Mesenchymal stem cell (in vitro differentiated cells and primary cell): ENCODE data around the gene SRSF3.

Source experiments
- DNase-seq: peaks from one replicate; pipeline ENCODE4 v3.0.0-alpha.2; 2013
- H2AFZ ChIP-seq: one replicate; pipeline ENCODE4 v1.6.1; 2013; ENCODE audit warnings: low read depth, mild to moderate bottlenecking, control low read depth, inconsistent platforms, low read length, moderate library complexity
- H2AK5ac ChIP-seq: 2 replicates; pipeline ENCODE4 v1.6.1; 2013; ENCODE audit warnings: low read length, moderate library complexity, mild to moderate bottlenecking, inconsistent platforms; ENCODE audit not compliant: severe bottlenecking
- H2BK120ac ChIP-seq: one replicate; pipeline ENCODE4 v1.6.1; 2013; ENCODE audit warnings: low read depth, mild to moderate bottlenecking, inconsistent platforms, low read length, moderate library complexity
- H2BK12ac ChIP-seq, 2 experiments: one replicate each; pipeline ENCODE4 v1.6.1; 2013; ENCODE audit warnings: inconsistent platforms in 2 of 2, low read length in 2 of 2, mild to moderate bottlenecking in 2 of 2, moderate library complexity in 2 of 2, control low read depth in 1 of 2
- H2BK15ac ChIP-seq: one replicate; pipeline ENCODE4 v1.6.1; 2013; ENCODE audit warnings: mild to moderate bottlenecking, low read depth, inconsistent platforms; ENCODE audit not compliant: poor library complexity, severe bottlenecking
- H2BK5ac ChIP-seq: 2 replicates; pipeline ENCODE4 v1.6.1; 2013; ENCODE audit warnings: low read depth, mild to moderate bottlenecking, low read length, control low read depth, inconsistent platforms; ENCODE audit not compliant: poor library complexity, severe bottlenecking
- H3K14ac ChIP-seq, 2 experiments: one replicate each; pipeline ENCODE4 v1.6.1; 2013; ENCODE audit warnings: inconsistent platforms in 2 of 2, low read length in 2 of 2, control low read depth in 1 of 2, mild to moderate bottlenecking in 1 of 2, moderate library complexity in 1 of 2
- H3K18ac ChIP-seq, 2 experiments: one replicate each; pipeline ENCODE4 v1.6.1; 2013; ENCODE audit warnings: inconsistent platforms in 2 of 2, low read length in 2 of 2, control low read depth in 1 of 2, low read depth in 1 of 2, mild to moderate bottlenecking in 1 of 2
- H3K23ac ChIP-seq, 2 experiments: one replicate each; pipeline ENCODE4 v1.6.1; 2013; ENCODE audit warnings: inconsistent platforms in 2 of 2, low read length in 2 of 2, mild to moderate bottlenecking in 2 of 2, moderate library complexity in 2 of 2, control low read depth in 1 of 2
- H3K27ac ChIP-seq: 2 replicates; pipeline ENCODE4 v1.5.1; 2013; ENCODE audit warnings: mild to moderate bottlenecking, moderate library complexity, low read length, control low read depth, inconsistent platforms; ENCODE audit not compliant: poor library complexity, severe bottlenecking
- H3K27me3 ChIP-seq, 2 experiments: 2 replicates each; pipeline versions ENCODE4 v1.6.1 to v1.7.0; 2013; ENCODE audit warnings: low read length in 2 of 2, mild to moderate bottlenecking in 2 of 2, moderate library complexity in 2 of 2, control low read depth in 1 of 2, inconsistent platforms in 1 of 2; ENCODE audit not compliant: control insufficient read depth in 1 of 2, insufficient read depth in 1 of 2
- H3K36me3 ChIP-seq, 2 experiments: 2 replicates each; pipeline versions ENCODE4 v1.6.1 to v1.7.0; 2013; ENCODE audit warnings: low read length in 2 of 2, control low read depth in 1 of 2, inconsistent platforms in 1 of 2, low read depth in 1 of 2, mild to moderate bottlenecking in 1 of 2; ENCODE audit not compliant: insufficient read depth in 2 of 2, control insufficient read depth in 1 of 2
- H3K4ac ChIP-seq, 2 experiments: one replicate each; pipeline ENCODE4 v1.6.1; 2013; ENCODE audit warnings: inconsistent platforms in 2 of 2, low read length in 2 of 2, mild to moderate bottlenecking in 2 of 2, moderate library complexity in 2 of 2, control low read depth in 1 of 2, low read depth in 1 of 2
- H3K4me1 ChIP-seq: 2 replicates; pipeline ENCODE4 v1.6.1; 2013; ENCODE audit warnings: low read depth, low read length, control low read depth; ENCODE audit not compliant: control insufficient read depth, insufficient read depth
- H3K4me2 ChIP-seq: 2 replicates; pipeline ENCODE4 v1.6.1; 2013; ENCODE audit warnings: low read length, mild to moderate bottlenecking, inconsistent platforms; ENCODE audit not compliant: poor library complexity, severe bottlenecking
- H3K4me3 ChIP-seq, 2 experiments: 2 replicates each; pipeline versions ENCODE4 v1.5.1 to v1.7.0; 2013; ENCODE audit warnings: low read length in 2 of 2, mild to moderate bottlenecking in 2 of 2, control low read depth in 1 of 2, low read depth in 1 of 2; ENCODE audit not compliant: insufficient read depth in 1 of 2
- H3K79me1 ChIP-seq: replicated peaks from 2 replicates; pipeline ENCODE4 v1.6.1; 2013; ENCODE audit warnings: mild to moderate bottlenecking, control low read depth, low read length, inconsistent platforms; ENCODE audit not compliant: poor library complexity, severe bottlenecking
- H3K9ac ChIP-seq: 2 replicates; pipeline ENCODE4 v1.7.0; 2013; ENCODE audit warnings: mild to moderate bottlenecking, low read length, moderate library complexity
- H3K9me3 ChIP-seq: 2 replicates; pipeline ENCODE4 v1.7.0; 2013; ENCODE audit warnings: mild to moderate bottlenecking, low read length; ENCODE audit not compliant: control insufficient read depth
- H4K8ac ChIP-seq: one replicate; pipeline ENCODE4 v1.6.1; 2013; ENCODE audit warnings: inconsistent platforms, mild to moderate bottlenecking, low read length, moderate library complexity
- H4K91ac ChIP-seq: one replicate; pipeline ENCODE4 v1.6.1; 2013; ENCODE audit warnings: mild to moderate bottlenecking, low read length, inconsistent platforms
- WGBS: methylation state at CpG from one replicate; pipeline ENCODE4 v1.1.7; 2013; ENCODE audit warnings: mixed read lengths; 5-methylcytosine and 5-hydroxymethylcytosine counted together

The SRSF3 gene

GRCh38 chr6:36607683-36608386 is 13.7 kb downstream of the SRSF3 start:
- Histone ChIP-seq H3K79me1 (peaks cover 3% of the 10 kb centered on the region), H3K4me3 (no peak overlapping the region), H3K9me3 (no peaks in the 10 kb centered on the region), H2BK120ac (no peak overlapping the region), H2BK12ac (no peak overlapping the region), H4K8ac (no peak overlapping the region), H2BK15ac (no peak overlapping the region), H3K27ac (peak overlapping the region; percentile 79), H3K4ac (no peak overlapping the region), H3K14ac (no peak overlapping the region), H3K23ac (no peak overlapping the region), H3K4me1 (peaks cover 4% of the 10 kb centered on the region), H2BK5ac (no peak overlapping the region), H3K4me2 (no peak overlapping the region), H3K27me3 (no peaks in the 10 kb centered on the region), H2AFZ (no peak overlapping the region), H4K91ac (no peak overlapping the region), H3K36me3 (peaks cover 52 to 92% of the 10 kb centered on the region in 2 experiments), H2AK5ac (peak overlapping the region; percentile 37), H3K18ac (peak overlapping the region in 1 of 2 experiments; percentile 80), H3K9ac (peak overlapping the region; percentile 27)
- DNase-seq: no peak
- WGBS: 92% methylated on average over 10 of the region's 10 CpGs

GRCh38 chr6:36608788-36609563 is 14.8 kb downstream of the SRSF3 start:
- WGBS: 93% methylated on average over 5 of the region's 5 CpGs
- Histone ChIP-seq H3K36me3 (peaks cover 53 to 88% of the 10 kb centered on the region in 2 experiments), H3K27ac (peak overlapping the region; percentile 8), H2BK15ac (no peak overlapping the region), H2BK12ac (no peak overlapping the region), H3K14ac (no peak overlapping the region), H2AK5ac (no peak overlapping the region), H3K9me3 (no peaks in the 10 kb centered on the region), H3K4me3 (no peak overlapping the region), H4K91ac (no peak overlapping the region), H3K27me3 (no peaks in the 10 kb centered on the region), H2BK5ac (no peak overlapping the region), H3K4me2 (no peak overlapping the region), H3K18ac (no peak overlapping the region), H3K9ac (no peak overlapping the region), H4K8ac (no peak overlapping the region), H2BK120ac (no peak overlapping the region), H3K4ac (no peak overlapping the region), H3K4me1 (peaks cover 4% of the 10 kb centered on the region), H3K23ac (no peak overlapping the region), H2AFZ (no peak overlapping the region), H3K79me1 (peaks cover 3% of the 10 kb centered on the region)
- DNase-seq: no peak

- Histone ChIP-seq H4K8ac (no peak overlapping the region), H3K9me3 (no peaks in the 10 kb centered on the region), H2BK5ac (no peak overlapping the region), H3K4me1 (peaks cover 4% of the 10 kb centered on the region), H2BK15ac (no peak overlapping the region), H2BK12ac (no peak overlapping the region), H2AFZ (no peak overlapping the region), H3K4me3 (no peak overlapping the region), H4K91ac (no peak overlapping the region), H3K27me3 (no peaks in the 10 kb centered on the region), H3K27ac (peak overlapping the region; percentile 23), H3K79me1 (peaks cover 3% of the 10 kb centered on the region), H3K9ac (no peak overlapping the region), H3K36me3 (peaks cover 53 to 82% of the 10 kb centered on the region in 2 experiments), H3K23ac (no peak overlapping the region), H3K4ac (no peak overlapping the region), H2AK5ac (no peak overlapping the region), H3K14ac (no peak overlapping the region), H2BK120ac (no peak overlapping the region), H3K4me2 (no peak overlapping the region), H3K18ac (no peak overlapping the region)
- 100% methylated on average over 3 of the region's 3 CpGs for WGBS
- DNase-seq: no peak
Observed at GRCh38 chr6:36609582-36609981, 15.4 kb downstream of the SRSF3 start.
